Prostate gland (tissue), 2 donors: ENCODE results near the gene LMBRD2. TPM values are rescaled to one million over a fixed set of nuclear protein-coding genes. Genes with fewer than 3 reads are reported as not detected.
"Not testable (repeated sequence)": the region's sequence is repeated elsewhere in the genome, so short reads cannot be mapped to it uniquely, and the experiment has no call there.

Source experiments
- DNase-seq: peaks from one replicate; pipeline ENCODE4 v3.0.0-alpha.2; 2019; ENCODE audit warnings: low spot score
- H3K27ac ChIP-seq, 2 donors: fragments of 200-600 bp; sonication (generic); 2 replicates each; pipeline ENCODE4 v1.5.1; 2017 to 2019
- H3K27me3 ChIP-seq: fragments of 200-600 bp; sonication (generic); replicated peaks from 2 replicates; pipeline ENCODE4 v1.5.1; 2019; ENCODE audit not compliant: insufficient read depth
- H3K36me3 ChIP-seq, 2 donors: fragments of 200-600 bp; sonication (generic); 1 replicate in 1 of 2; 2 replicates in 1 of 2; pipeline versions ENCODE4 v1.5.1 to v1.8.1; 2017 to 2019
- H3K4me1 ChIP-seq: fragments of 200-600 bp; sonication (generic); replicated peaks from 2 replicates; pipeline ENCODE4 v1.5.1; 2019
- H3K4me3 ChIP-seq, 2 donors: fragments of 200-600 bp; sonication (generic); 2 replicates each; pipeline ENCODE4 v1.5.1; 2017 to 2019
- H3K9me3 ChIP-seq: fragments of 200-600 bp; sonication (generic); 2 replicates; pipeline ENCODE4 v1.5.1; 2017
- POLR2A ChIP-seq: fragments of 450-650 bp; IDR thresholded peaks from one replicate; pipeline ENCODE4 v1.6.1; 2016; ENCODE audit warnings: antibody characterized with exemption, mild to moderate bottlenecking
- POLR2AphosphoS5 ChIP-seq: sonication (generic); formaldehyde crosslinking; IDR thresholded peaks from one replicate; pipeline ENCODE4 v1.6.1; 2017; ENCODE audit warnings: antibody characterized with exemption
- WGBS: methylation state at CpG from one replicate; pipeline ENCODE4 v1.1.5; 2018; 5-methylcytosine and 5-hydroxymethylcytosine counted together
- intact Hi-C: fragments of 100-400 bp; cut with DNase I; formaldehyde crosslinking; loops from one replicate; pipeline ENCODE4 v1.14.2; 2022
- total RNA-seq, 2 donors: library from RNA; depleted of rRNA; stranded (reverse); fragments of >200 nt; gene quantifications; one replicate each; pipeline ENCODE4 v1.1.0, GENCODE V29; 2016
- TF ChIP-seq, protein P1 (sequence below), 4 experiments: fragments of 200-600 bp in 2 of 4; fragments of 450-650 bp in 2 of 4; sonication (generic) in 2 of 4; IDR thresholded peaks; 1 replicate in 3 of 4; 2 replicates in 1 of 4; pipeline ENCODE4 v1.5.1; 2016 to 2019; ENCODE audit warnings: antibody characterized with exemption in 4 of 4, mild to moderate bottlenecking in 2 of 4, moderate library complexity in 2 of 4

Gene LMBRD2
- 10 to 100 TPM in 1 of 2 donors, 1 to 10 TPM in 1; 7.4 to 15.7 TPM for total RNA-seq

DNA sequence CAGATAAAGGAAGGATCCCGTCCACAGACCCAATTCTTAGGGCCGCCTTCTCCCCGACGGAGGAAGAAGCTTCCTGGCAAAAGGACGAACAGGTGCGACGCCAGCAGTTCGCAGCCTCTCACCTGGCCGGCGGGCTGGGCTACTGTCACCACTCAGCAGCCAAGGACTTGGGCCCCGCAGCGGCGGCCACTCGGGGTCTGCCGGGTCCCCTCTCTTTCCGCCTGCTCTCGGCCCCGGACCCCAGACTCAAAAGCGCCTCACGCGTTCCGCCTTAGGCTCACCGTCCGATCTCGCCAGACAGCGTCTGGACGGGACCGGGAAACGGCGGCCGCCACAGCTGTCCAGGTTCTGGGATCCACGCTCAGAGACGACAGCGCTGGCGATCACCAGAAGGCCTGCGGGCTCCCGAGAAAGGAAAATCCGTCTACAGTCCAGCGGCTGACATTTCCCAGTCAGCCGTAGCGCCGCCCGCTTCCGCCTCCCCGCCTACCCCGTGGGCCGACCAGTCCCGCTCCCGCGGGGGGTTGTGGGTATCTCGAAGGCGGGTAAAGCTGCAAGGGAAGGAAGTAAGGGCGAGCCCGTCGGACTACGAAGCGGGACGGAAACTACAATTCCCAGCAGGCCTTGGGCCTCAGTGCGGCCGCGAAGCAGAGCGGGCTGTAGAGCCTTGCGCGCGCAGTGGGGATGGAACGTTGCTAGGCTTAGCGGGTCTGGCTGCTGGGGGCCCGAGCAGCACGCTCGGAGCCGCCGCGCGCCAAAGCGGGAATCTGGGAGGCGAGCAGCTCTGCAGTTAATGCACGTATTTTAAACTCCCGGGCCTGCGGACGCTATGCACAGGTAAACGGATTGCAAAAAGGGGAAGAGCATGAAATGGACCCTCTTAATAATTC is at the start of gene LMBRD2, which contains the start of gene SKP2:
Gene LMBRD2, minus strand, starts transcription at position 454 of the 890 bp plus-strand sequence. CDS start 8,538 bp downstream, outside the sequence.
Gene SKP2, plus strand, starts transcription at position 678 of the 890 bp plus-strand sequence. Its CDS starts 152 bp downstream, at position 830.
- DNase-seq, result peak; percentile 98
- Histone ChIP-seq H3K27me3 (no peaks in the 10 kb centered on the region), H3K9me3 (no peaks in the 10 kb centered on the region), H3K4me1 (peaks cover 4% of the 10 kb centered on the region), H3K4me3 (peak within 1 kb of the TSS; percentile 71 to 88), H3K27ac (peak within 1 kb of the TSS; percentile 72 to 80), H3K36me3 (no peaks in the 10 kb centered on the region)
- TF ChIP-seq POLR2A, result peak; percentile 45
- TF ChIP-seq POLR2AphosphoS5, result peak; percentile 98
- TF ChIP-seq, protein P1, sequence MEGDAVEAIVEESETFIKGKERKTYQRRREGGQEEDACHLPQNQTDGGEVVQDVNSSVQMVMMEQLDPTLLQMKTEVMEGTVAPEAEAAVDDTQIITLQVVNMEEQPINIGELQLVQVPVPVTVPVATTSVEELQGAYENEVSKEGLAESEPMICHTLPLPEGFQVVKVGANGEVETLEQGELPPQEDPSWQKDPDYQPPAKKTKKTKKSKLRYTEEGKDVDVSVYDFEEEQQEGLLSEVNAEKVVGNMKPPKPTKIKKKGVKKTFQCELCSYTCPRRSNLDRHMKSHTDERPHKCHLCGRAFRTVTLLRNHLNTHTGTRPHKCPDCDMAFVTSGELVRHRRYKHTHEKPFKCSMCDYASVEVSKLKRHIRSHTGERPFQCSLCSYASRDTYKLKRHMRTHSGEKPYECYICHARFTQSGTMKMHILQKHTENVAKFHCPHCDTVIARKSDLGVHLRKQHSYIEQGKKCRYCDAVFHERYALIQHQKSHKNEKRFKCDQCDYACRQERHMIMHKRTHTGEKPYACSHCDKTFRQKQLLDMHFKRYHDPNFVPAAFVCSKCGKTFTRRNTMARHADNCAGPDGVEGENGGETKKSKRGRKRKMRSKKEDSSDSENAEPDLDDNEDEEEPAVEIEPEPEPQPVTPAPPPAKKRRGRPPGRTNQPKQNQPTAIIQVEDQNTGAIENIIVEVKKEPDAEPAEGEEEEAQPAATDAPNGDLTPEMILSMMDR (IDR thresholded peaks at IDR 0.05), result peak in 2 of 4 experiments; percentile 5 to 42
- intact Hi-C loops, result loop anchor here (5.0 kb wide), 1 partner anchor 91 kb away; the partner anchor contains the start of gene NADK2
- WGBS, result under 1% methylated on average over 50 of the region's 81 CpGs

- no peak for TF ChIP-seq POLR2AphosphoS5
- TF ChIP-seq, protein P1 (IDR thresholded peaks at IDR 0.05), result no peak
- TF ChIP-seq POLR2A, result no peak
- intact Hi-C loops, result no loop called here
- H3K9me3 ChIP-seq, result no peaks in the 10 kb centered on the region
- H3K27me3 ChIP-seq, result no peaks in the 10 kb centered on the region
- no peak overlapping the region for H3K27ac ChIP-seq
- H3K4me1 ChIP-seq, result no peaks in the 10 kb centered on the region
- WGBS, result 82% methylated on average over 4 of the region's 4 CpGs
- no peak for DNase-seq
- no peaks in the 10 kb centered on the region for H3K36me3 ChIP-seq
- H3K4me3 ChIP-seq, result no peak overlapping the region
These were observed 48.8 kb upstream of the LMBRD2 start for GRCh38 chr5:36200513-36200912.

DNA sequence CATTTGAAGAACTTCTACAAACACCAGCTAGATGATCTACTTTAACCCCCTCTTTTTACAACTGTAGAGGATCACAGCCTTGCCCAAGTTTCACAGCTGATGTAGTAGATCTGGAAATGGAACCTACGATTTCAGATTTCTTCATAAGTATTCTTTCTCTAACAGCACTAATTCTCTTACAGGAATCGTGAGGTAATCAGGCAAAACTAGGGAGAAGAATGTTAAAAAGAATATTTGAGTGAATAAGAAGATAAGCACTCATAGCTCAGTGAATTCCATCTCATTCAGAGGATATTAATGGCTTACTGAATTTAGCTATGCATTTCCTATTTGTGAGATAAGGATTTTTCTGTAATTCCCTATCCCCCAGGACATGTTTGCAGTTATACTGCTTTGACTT is 47.9 kb upstream of the LMBRD2 start:
- TF ChIP-seq, protein P1 (IDR thresholded peaks at IDR 0.05), result no peak
- TF ChIP-seq POLR2AphosphoS5 (no peak), POLR2A (no peak)
- intact Hi-C loops, result no loop called here
- H3K27me3 ChIP-seq, result no peaks in the 10 kb centered on the region
- no peaks in the 10 kb centered on the region for H3K36me3 ChIP-seq
- 90% methylated on average over 2 of the region's 2 CpGs for WGBS
- no peaks in the 10 kb centered on the region for H3K4me1 ChIP-seq
- no peak for DNase-seq
- no peaks in the 10 kb centered on the region for H3K9me3 ChIP-seq
- H3K4me3 ChIP-seq, result no peak overlapping the region
- no peak overlapping the region for H3K27ac ChIP-seq

- H3K27me3 ChIP-seq, H3K4me3 ChIP-seq, intact Hi-C loops, H3K36me3 ChIP-seq, H3K9me3 ChIP-seq, H3K4me1 ChIP-seq, DNase-seq, H3K27ac ChIP-seq: not testable (repeated sequence)
- 73% methylated on average over 3 of the region's 3 CpGs for WGBS
These were observed 47.1 kb upstream of the LMBRD2 start for GRCh38 chr5:36198783-36199182.

DNA sequence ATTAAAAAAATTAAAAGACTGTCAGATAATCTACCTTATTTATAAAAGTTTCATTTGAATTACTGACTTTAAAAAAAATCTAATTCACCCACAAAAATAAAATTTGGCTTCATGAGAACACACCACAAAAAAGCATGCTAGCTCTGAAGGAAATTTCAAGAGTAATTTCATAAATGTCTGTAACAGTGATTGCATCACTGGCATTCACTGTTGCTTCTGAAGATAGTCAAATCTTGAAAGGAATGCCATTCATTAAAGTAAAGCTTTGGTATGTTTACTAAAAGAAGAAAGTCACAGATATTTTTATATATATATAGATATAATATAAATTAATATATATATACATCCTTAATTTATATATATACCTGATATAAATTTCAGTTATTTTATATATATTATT is 46.6 kb upstream of the LMBRD2 start:
- H3K27me3 ChIP-seq, result no peaks in the 10 kb centered on the region
- DNase-seq, result no peak
- H3K4me3 ChIP-seq, result no peak overlapping the region
- no peaks in the 10 kb centered on the region for H3K4me1 ChIP-seq
- intact Hi-C loops, result no loop called here
- no peak overlapping the region for H3K27ac ChIP-seq
- H3K36me3 ChIP-seq, result no peaks in the 10 kb centered on the region
- TF ChIP-seq POLR2AphosphoS5, result no peak
- TF ChIP-seq, protein P1 (IDR thresholded peaks at IDR 0.05), result no peak
- TF ChIP-seq POLR2A, result no peak
- H3K9me3 ChIP-seq, result no peaks in the 10 kb centered on the region
